ENCODE results near the gene PIK3AP1.

DNA sequence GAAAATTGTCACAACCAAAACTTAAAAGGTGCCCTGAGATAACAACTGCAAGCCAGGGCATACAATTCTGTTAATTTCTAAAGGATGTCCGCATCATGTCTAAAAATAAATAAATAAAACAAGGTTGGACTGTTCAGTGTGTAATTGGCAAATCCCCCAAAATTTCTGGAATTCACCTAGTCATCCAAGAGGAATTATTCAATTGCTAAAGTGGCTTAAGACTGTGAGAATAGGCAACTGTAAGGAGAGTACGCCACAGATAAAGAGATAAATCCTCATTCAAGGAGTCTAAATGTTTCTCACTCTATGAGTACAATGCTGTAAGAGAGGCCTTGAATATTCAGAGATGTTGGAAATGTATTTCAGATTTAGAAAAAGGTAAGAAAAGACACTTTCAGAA, 37.2 kb downstream of the PIK3AP1 start:
- TF ChIP-seq, protein P1, sequence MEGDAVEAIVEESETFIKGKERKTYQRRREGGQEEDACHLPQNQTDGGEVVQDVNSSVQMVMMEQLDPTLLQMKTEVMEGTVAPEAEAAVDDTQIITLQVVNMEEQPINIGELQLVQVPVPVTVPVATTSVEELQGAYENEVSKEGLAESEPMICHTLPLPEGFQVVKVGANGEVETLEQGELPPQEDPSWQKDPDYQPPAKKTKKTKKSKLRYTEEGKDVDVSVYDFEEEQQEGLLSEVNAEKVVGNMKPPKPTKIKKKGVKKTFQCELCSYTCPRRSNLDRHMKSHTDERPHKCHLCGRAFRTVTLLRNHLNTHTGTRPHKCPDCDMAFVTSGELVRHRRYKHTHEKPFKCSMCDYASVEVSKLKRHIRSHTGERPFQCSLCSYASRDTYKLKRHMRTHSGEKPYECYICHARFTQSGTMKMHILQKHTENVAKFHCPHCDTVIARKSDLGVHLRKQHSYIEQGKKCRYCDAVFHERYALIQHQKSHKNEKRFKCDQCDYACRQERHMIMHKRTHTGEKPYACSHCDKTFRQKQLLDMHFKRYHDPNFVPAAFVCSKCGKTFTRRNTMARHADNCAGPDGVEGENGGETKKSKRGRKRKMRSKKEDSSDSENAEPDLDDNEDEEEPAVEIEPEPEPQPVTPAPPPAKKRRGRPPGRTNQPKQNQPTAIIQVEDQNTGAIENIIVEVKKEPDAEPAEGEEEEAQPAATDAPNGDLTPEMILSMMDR (IDR thresholded peaks at IDR 0.05), result no peak
- TF ChIP-seq JUN (CRISPR knock-in tag; IDR thresholded peaks at IDR 0.05) (no peak), TEAD4 (CRISPR knock-in tag; IDR thresholded peaks at IDR 0.05) (no peak), ZBTB21 (CRISPR knock-in tag; IDR thresholded peaks at IDR 0.05; ENCODE audit: borderline replicate concordance) (no peak), NR2C2 (CRISPR knock-in tag; IDR thresholded peaks at IDR 0.05) (no peak), ESRRA (CRISPR knock-in tag; IDR thresholded peaks at IDR 0.05; ENCODE audit: borderline replicate concordance) (no peak)
